Pons (tissue), 1 donor: ENCODE data around the gene URI1.

Experiments used
- DNase-seq: peaks from one replicate; pipeline ENCODE4 v3.0.0-alpha.2; 2016; ENCODE audit warnings: low spot score

The URI1 gene

GRCh38 chr19:29971002-29971401 lies 29.0 kb downstream of the URI1 start:
- DNase-seq, result peak; percentile 45

GRCh38 chr19:29971648-29972047 lies 29.6 kb downstream of the URI1 start:
- no peak for DNase-seq

- DNase-seq, result no peak
These were observed 32.7 kb downstream of the URI1 start for GRCh38 chr19:29974701-29975100.

- no peak for DNase-seq
These were observed 34.3 kb downstream of the URI1 start for GRCh38 chr19:29976151-29976943.

DNA sequence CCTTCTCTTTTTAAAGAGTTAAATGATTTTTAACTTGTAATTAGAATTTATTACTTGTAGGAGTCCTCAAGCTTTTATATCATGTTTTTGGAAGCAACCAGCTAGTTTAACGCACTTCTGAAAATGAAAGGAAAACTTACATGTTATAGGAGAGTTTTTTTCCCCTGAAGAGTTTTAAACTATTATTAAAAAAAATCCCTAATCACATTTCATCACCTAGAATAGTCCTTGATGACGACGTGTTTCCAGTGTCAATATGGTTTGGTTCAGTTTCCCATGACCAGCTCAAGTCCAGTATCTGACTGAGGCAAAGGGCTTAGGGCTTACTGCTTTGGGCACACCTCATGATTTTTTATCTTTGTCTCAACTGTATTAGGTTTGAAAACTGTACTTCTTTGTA lies 36.0 kb downstream of the URI1 start:
- DNase-seq, result no peak

- no peak for DNase-seq
These were observed 41.5 kb downstream of the URI1 start for GRCh38 chr19:29983568-29983967.

GRCh38 chr19:29985196-29985595 lies 43.2 kb downstream of the URI1 start:
- no peak for DNase-seq

GRCh38 chr19:29988351-29988750 lies 46.3 kb downstream of the URI1 start:
- DNase-seq, result no peak

- no peak for DNase-seq
These were observed 50.3 kb downstream of the URI1 start for GRCh38 chr19:29992233-29992867.

DNA sequence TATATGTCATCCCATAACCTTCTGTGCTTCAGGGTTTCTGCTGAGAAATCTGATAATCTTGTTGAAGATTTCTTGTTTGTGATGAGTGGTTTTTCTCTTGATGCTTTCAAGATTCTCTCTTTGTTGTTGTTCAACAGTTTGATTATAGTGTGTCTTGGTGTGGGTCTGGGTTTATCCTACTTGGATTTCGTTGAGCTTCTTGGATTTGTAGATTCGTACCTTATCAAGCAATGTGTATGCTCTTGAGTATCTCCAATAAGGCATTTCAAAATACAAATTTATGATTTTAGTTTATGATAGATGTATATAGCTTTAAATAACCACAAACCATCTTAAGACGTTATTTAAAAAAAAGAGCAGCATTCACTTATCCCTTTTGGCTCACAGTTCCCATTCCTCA lies 57.5 kb downstream of the URI1 start:
- DNase-seq, result no peak

- no peak for DNase-seq
These were observed 58.8 kb downstream of the URI1 start for GRCh38 chr19:30000862-30001261.

GRCh38 chr19:30001301-30001700 lies 59.3 kb downstream of the URI1 start:
- DNase-seq, result no peak

DNA sequence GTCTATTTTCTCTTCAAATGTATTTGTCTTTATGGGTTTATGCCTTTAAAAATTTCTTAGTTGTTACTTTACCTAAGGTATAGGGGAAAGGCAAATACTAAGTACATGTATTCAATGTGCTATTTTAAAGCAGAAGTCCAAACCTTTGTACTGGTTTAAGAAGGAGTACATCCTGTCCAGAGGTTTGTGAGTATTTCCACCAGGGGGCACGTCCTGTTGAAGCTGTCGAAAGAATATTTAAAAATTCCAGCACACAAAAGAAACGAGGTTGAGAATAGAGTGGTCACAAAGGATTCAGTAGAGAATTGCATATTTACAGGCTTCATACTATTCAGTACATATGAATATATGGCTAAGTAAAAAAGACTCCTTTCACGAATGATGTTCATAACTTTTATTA lies 59.8 kb downstream of the URI1 start:
- DNase-seq, result no peak

DNA sequence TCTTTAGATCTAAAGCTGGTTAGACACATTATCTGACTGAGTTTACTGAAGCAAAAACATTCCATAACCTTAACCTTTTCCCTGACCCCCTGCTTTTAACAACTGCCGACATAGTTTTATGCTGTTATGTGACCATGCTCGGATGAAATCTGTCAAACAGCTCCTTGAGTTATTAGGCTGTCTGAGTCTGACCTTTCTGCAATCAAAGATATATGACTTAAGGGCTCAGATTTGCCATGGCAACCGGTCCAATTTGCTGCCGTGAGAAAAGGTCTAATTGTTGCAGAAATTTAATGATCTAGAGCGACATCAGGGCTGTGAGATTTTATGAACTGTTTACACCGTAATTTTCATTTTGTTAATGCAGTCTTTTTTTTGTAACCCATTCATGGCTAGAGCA lies 61.8 kb downstream of the URI1 start:
- DNase-seq, result no peak

GRCh38 chr19:30004403-30004802 lies 62.4 kb downstream of the URI1 start:
- no peak for DNase-seq

- DNase-seq, result no peak
These were observed 64.2 kb downstream of the URI1 start for GRCh38 chr19:30006207-30006606.

DNA sequence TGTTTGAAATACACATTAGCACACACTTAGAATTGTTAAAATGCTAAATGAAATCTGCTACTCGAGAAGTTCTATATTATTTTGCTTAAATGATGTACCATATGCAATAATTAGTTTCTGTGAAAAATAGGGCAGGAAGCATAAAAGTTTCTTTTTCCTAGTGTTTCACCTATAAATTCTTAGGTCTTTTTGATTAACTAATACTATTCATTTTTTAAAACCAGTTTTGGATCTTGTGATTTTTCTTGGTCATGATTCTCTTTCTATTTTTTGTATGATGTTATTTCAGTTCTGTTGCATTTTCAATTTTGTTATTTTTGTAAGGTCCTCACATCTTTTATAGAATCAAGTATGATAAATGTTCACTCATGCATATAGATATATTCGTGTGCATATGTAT lies 66.1 kb downstream of the URI1 start:
- DNase-seq, result no peak

GRCh38 chr19:30009013-30009412 lies 67.0 kb downstream of the URI1 start:
- no peak for DNase-seq

DNA sequence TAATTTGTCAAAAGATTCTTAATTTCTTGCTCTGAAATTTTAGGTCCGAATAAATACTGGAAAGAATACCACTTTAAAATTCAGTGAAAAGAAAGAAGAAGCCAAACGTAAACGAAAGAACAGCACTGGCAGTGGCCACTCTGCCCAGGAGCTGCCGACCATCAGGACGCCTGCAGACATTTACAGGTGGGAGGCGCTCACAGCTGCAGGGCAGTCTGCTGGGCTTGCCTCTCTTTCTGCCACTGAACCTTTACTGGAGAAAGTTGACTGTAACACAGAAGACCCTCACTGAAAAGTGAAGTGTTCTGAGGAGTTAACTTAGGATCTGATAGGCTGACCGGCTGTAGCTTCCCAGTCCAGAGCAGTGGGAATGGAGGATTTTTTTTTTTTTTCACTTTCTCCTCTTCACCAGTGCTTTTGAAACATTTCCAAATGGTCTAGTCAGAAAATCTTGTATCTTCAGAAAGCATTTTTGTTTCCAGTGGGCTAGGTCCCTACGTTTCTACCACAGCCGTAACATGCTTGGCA lies 69.1 kb downstream of the URI1 start:
- peak; percentile 8 for DNase-seq

- DNase-seq, result no peak
These were observed 72.7 kb downstream of the URI1 start for GRCh38 chr19:30014770-30015169.

- DNase-seq, result no peak
These were observed 75.1 kb downstream of the URI1 start for GRCh38 chr19:30017172-30017571.

DNA sequence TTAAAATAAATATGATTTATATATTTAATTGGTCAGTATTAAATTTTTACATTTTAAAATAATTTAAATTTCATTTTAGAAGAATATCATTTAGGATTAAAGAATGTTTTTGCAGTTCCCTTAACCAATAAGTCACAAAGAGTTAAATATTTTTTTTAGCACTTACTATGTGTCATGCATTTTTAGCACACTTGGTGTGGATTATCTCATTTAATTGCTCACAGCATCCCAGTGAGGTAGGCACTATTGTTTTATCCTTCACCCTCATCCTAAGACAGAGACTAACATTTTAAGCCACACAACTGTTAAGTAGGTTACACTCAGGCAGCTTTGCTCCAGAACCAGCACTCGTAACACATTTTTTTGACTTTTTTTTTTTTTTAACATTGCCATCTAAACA lies 78.2 kb downstream of the URI1 start:
- no peak for DNase-seq

- no peak for DNase-seq
These were observed 80.6 kb downstream of the URI1 start for GRCh38 chr19:30022659-30023058.

DNA sequence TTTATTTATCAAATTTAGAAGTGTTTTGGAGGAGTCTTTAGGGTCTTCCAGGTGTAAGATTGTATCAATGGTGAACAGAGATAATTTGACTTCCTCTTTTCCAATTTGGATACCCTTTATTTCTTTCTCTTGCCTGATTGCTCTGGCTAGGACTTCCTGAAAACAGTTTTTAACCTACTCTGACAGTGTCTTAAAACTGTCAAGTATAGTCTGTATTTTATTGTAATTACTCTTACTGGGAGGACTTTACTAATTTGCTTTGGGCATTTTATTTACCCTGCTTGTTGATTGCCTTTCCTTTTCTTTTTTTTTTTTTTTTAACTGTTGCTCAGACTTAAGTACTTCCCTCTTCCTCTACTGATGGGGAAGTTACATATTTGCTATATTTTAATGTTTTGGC lies 81.3 kb downstream of the URI1 start:
- DNase-seq, result no peak
